HCT116 (cell line): ENCODE results near the gene ZNF469. TPM values are rescaled to one million over a fixed set of nuclear protein-coding genes. Genes with fewer than 3 reads are reported as not detected.

Experiments
- ATAC-seq: fragments of 200-7000 bp; cut with Tn5 transposase; 2 replicates; pipeline ENCODE4 v1.9.1; 2020; ENCODE audit warnings: mild to moderate bottlenecking, moderate library complexity
- BruUV-seq: library from RNA; stranded (reverse); fragments of 400-500 nt; replicated peaks from 2 replicates; lab custom pipeline; 2021; lab: Mats Ljungman, UMichigan
- CTCF ChIA-PET: fragments of 300-600 bp; sonication (Branson Sonifier 250); formaldehyde crosslinking; loops from one replicate; lab custom pipeline; 2021; ENCODE audit warnings: antibody characterized with exemption; lab: Charles Lee
- POLR2A ChIA-PET: fragments of 300-600, 350-600 bp; sonication (Branson Sonifier 250); formaldehyde crosslinking; loops from one replicate; lab custom pipeline; 2021; ENCODE audit warnings: antibody characterized with exemption; lab: Charles Lee
- RAD21 ChIA-PET, 2 experiments: fragments of 300-600 bp; sonication (Branson Sonifier 250); formaldehyde crosslinking; loops; one replicate each; lab custom pipeline; 2023; ENCODE audit warnings: low total read pairs in 2 of 2; ENCODE audit not compliant: uncharacterized antibody in 2 of 2, unreplicated experiment in 2 of 2, low non-redundant PET in 1 of 2; lab: Charles Lee
- DNase-seq: peaks from one replicate; pipeline ENCODE4 v3.0.0-alpha.2; 2010; ENCODE audit warnings: low read depth, low spot score
- H2AFZ ChIP-seq: fragments of 200-600 bp; shearing (Covaris generic), sonication (generic); 2 replicates; pipeline ENCODE4 v1.6.1; 2017; ENCODE audit warnings: low read depth, mixed run types, mixed read lengths, antibody characterized with exemption, low read length; ENCODE audit not compliant: poor library complexity, severe bottlenecking
- H3K27ac ChIP-seq: 2 replicates; pipeline ENCODE4 v1.5.1; 2012; ENCODE audit warnings: low read depth, low read length
- H3K27me3 ChIP-seq: fragments of 200-600 bp; sonication (generic); 2 replicates; pipeline ENCODE4 v1.6.1; 2016; ENCODE audit warnings: mixed run types, low read length, mixed read lengths; ENCODE audit not compliant: insufficient read depth
- H3K36me3 ChIP-seq, 2 experiments: fragments of 200-500 bp in 1 of 2; fragments of 200-600 bp in 1 of 2; sonication (Bioruptor generic) in 1 of 2; sonication (generic) in 1 of 2; 2 replicates each; pipeline versions ENCODE4 v1.5.1 to v1.6.1; 2014 to 2016; ENCODE audit warnings: low read length in 2 of 2, inconsistent platforms in 1 of 2, mixed read lengths in 1 of 2, mixed run types in 1 of 2; ENCODE audit not compliant: insufficient read depth in 2 of 2, control insufficient read depth in 1 of 2
- H3K4me1 ChIP-seq, 2 experiments: fragments of 200-600 bp in 1 of 2; sonication (generic) in 1 of 2; 2 replicates each; pipeline versions ENCODE4 v1.5.1 to v1.6.1; 2012 to 2017; ENCODE audit warnings: low read length in 2 of 2, inconsistent platforms in 1 of 2, mild to moderate bottlenecking in 1 of 2, mixed read lengths in 1 of 2, mixed run types in 1 of 2, moderate library complexity in 1 of 2; ENCODE audit not compliant: insufficient read depth in 2 of 2, control insufficient read depth in 1 of 2
- H3K4me2 ChIP-seq: fragments of 200-600 bp; sonication (generic); 2 replicates; pipeline ENCODE4 v1.6.1; 2017; ENCODE audit warnings: mixed run types, low read length, mixed read lengths
- H3K4me3 ChIP-seq, 2 experiments: fragments of 200-600 bp in 1 of 2; sonication (generic) in 1 of 2; replicated peaks in 1 of 2; 2 replicates each; pipeline ENCODE4 v1.5.1; 2011 to 2016; ENCODE audit warnings: low read length in 2 of 2, control low read depth in 1 of 2, low read depth in 1 of 2, mild to moderate bottlenecking in 1 of 2, mixed read lengths in 1 of 2, mixed run types in 1 of 2
- H3K79me2 ChIP-seq: fragments of 200-600 bp; sonication (generic); 2 replicates; pipeline ENCODE4 v1.6.1; 2017; ENCODE audit warnings: mild to moderate bottlenecking, mixed run types, low read length, moderate library complexity, mixed read lengths; ENCODE audit not compliant: insufficient read depth
- H3K9ac ChIP-seq: fragments of 200-600 bp; sonication (generic); 2 replicates; pipeline ENCODE4 v1.6.1; 2016; ENCODE audit warnings: low read length, mixed read lengths
- H3K9me2 ChIP-seq: fragments of 200-600 bp; sonication (generic), shearing (Covaris generic); 2 replicates; pipeline ENCODE4 v1.6.1; 2017; ENCODE audit warnings: mixed run types, mild to moderate bottlenecking, moderate library complexity; ENCODE audit not compliant: insufficient read depth
- H3K9me3 ChIP-seq, 2 experiments: fragments of 200-500 bp in 1 of 2; fragments of 200-600 bp in 1 of 2; sonication (Bioruptor generic) in 1 of 2; sonication (generic) in 1 of 2; 2 replicates each; pipeline ENCODE4 v1.6.1; 2014 to 2017; ENCODE audit warnings: low read length in 2 of 2, mixed read lengths in 2 of 2, inconsistent platforms in 1 of 2, low read depth in 1 of 2, mild to moderate bottlenecking in 1 of 2, mixed run types in 1 of 2, moderate library complexity in 1 of 2; ENCODE audit not compliant: control insufficient read depth in 1 of 2, insufficient read depth in 1 of 2
- H4K20me1 ChIP-seq: fragments of 200-600 bp; sonication (generic), shearing (Covaris generic); 2 replicates; pipeline ENCODE4 v1.6.1; 2017; ENCODE audit warnings: mixed run types, mild to moderate bottlenecking, moderate library complexity; ENCODE audit not compliant: insufficient read depth
- ATF3 ChIP-seq: IDR thresholded peaks from 2 replicates; pipeline ENCODE4 v1.6.1; 2012
- EGR1 ChIP-seq: IDR thresholded peaks from 2 replicates; pipeline ENCODE4 v1.6.1; 2012; ENCODE audit warnings: low read depth
- ELF1 ChIP-seq: IDR thresholded peaks from 2 replicates; pipeline ENCODE4 v1.6.1; 2012; ENCODE audit warnings: low read depth, borderline replicate concordance
- FOSL1 ChIP-seq: IDR thresholded peaks from 2 replicates; pipeline ENCODE4 v1.6.1; 2012; ENCODE audit warnings: low read depth
- JUND ChIP-seq: IDR thresholded peaks from 2 replicates; pipeline ENCODE4 v1.6.1; 2012
- POLR2AphosphoS5 ChIP-seq: IDR thresholded peaks from 2 replicates; pipeline ENCODE4 v1.6.1; 2011; ENCODE audit warnings: mild to moderate bottlenecking, low read depth, low read length, moderate library complexity
- REST ChIP-seq: IDR thresholded peaks from 2 replicates; pipeline ENCODE4 v1.6.1; 2012; ENCODE audit warnings: low read depth
- TCF7L2 ChIP-seq: IDR thresholded peaks from 2 replicates; pipeline ENCODE4 v1.7.0; 2011; ENCODE audit warnings: borderline replicate concordance, inconsistent platforms; ENCODE audit not compliant: insufficient read depth, insufficient read length; ENCODE audit errors: extremely low read depth
- ZFX ChIP-seq: fragments of 450-650 bp; IDR thresholded peaks from 2 replicates; pipeline ENCODE4 v1.6.1; 2017
- ZNF274 ChIP-seq: fragments of 200-500 bp; sonication (Bioruptor generic); IDR thresholded peaks from 2 replicates; pipeline ENCODE4 v1.6.1; 2014; ENCODE audit warnings: mild to moderate bottlenecking, low read depth, low read length, inconsistent platforms
- intact Hi-C: fragments of 100-400 bp; cut with micrococcal nuclease; formaldehyde crosslinking; loops from 2 replicates; pipeline ENCODE4 v1.10.0; 2022
- total RNA-seq: library from RNA; stranded (reverse); gene quantifications from one replicate; pipeline ENCODE4 v1.2.1, GENCODE V29; 2021; ENCODE audit not compliant: unreplicated experiment

The ZNF469 gene
- total RNA-seq, 1 experiment from 2014 or later = 5.9 TPM

- no peak for ATAC-seq
- no peaks in the 10 kb centered on the region for H3K4me1 ChIP-seq
- no peak overlapping the region for H3K9ac ChIP-seq
- no peaks in the 10 kb centered on the region for H3K36me3 ChIP-seq
- ChIA-PET POLR2A (no interaction called here), CTCF (no interaction called here)
- H3K9me3 ChIP-seq = no peaks in the 10 kb centered on the region
- no peak overlapping the region for H3K4me2 ChIP-seq
- no peaks in the 10 kb centered on the region for H3K27me3 ChIP-seq
- no peaks in the 10 kb centered on the region for H3K9me2 ChIP-seq
- BruUV-seq = no TSS peak
- no peaks in the 10 kb centered on the region for H4K20me1 ChIP-seq
- no peak for TF ChIP-seq EGR1
- no peak for TF ChIP-seq FOSL1
- TF ChIP-seq REST = no peak
- TF ChIP-seq TCF7L2 = no peak
- no peak for TF ChIP-seq ATF3
- no peak for TF ChIP-seq ZNF274
- no peak for TF ChIP-seq JUND
- no peak for TF ChIP-seq ELF1
- no peak for TF ChIP-seq POLR2AphosphoS5
- no peak for TF ChIP-seq ZFX
- TF ChIP-seq, all 23 proteins: peak for 0
- Histone ChIP-seq H3K4me3 (no peak overlapping the region), H2AFZ (no peak overlapping the region), H3K27ac (no peak overlapping the region), H3K79me2 (no peaks in the 10 kb centered on the region)
- no peak for DNase-seq
- RAD21 ChIA-PET = no interaction called here
- intact Hi-C loops = no loop called here
These were observed 35.9 kb upstream of the ZNF469 start for GRCh38 chr16:88346680-88347505.
